ENCODE data around the gene AGPAT3.

Gene AGPAT3

GRCh38 chr21:44029460-44030087 lies 164.6 kb downstream of the AGPAT3 start:
- DNase-seq, result no peak

- no peak for DNase-seq
These were observed 170.2 kb downstream of the AGPAT3 start for GRCh38 chr21:44035244-44035643.
